Measurements from ENCODE around the gene ACOX2. TPM values are rescaled to one million over a fixed set of nuclear protein-coding genes. Genes with fewer than 3 reads are reported as not detected.

Gene ACOX2
- total RNA-seq, 1 experiment from 2014 or later, result 3.0 TPM

GRCh38 chr3:58524326-58524888 is 12.6 kb downstream of the ACOX2 start:
- DNase-seq (ENCODE audit: low read depth, low spot score), result no peak
- in situ Hi-C loops (cut with HindIII; ENCODE audit: low pct_unique_long_range_greater_than_20kb, low sequenced_read_pairs), result no loop called here

- in situ Hi-C loops (cut with HindIII; ENCODE audit: low pct_unique_long_range_greater_than_20kb, low sequenced_read_pairs), result no loop called here
- no peak for DNase-seq (ENCODE audit: low read depth, low spot score)
Observed at GRCh38 chr3:58522759-58523425, 14.1 kb downstream of the ACOX2 start.

- peak; percentile 64 for DNase-seq (ENCODE audit: low read depth, low spot score)
- in situ Hi-C loops (cut with HindIII; ENCODE audit: low pct_unique_long_range_greater_than_20kb, low sequenced_read_pairs), result no loop called here
Observed at GRCh38 chr3:58521917-58522631, 14.9 kb downstream of the ACOX2 start.

GRCh38 chr3:58521336-58521670 is 15.7 kb downstream of the ACOX2 start:
- DNase-seq (ENCODE audit: low read depth, low spot score), result no peak
- in situ Hi-C loops (cut with HindIII; ENCODE audit: low pct_unique_long_range_greater_than_20kb, low sequenced_read_pairs), result no loop called here

- in situ Hi-C loops (cut with HindIII; ENCODE audit: low pct_unique_long_range_greater_than_20kb, low sequenced_read_pairs), result no loop called here
- peak; percentile 41 for DNase-seq (ENCODE audit: low read depth, low spot score)
Observed at GRCh38 chr3:58520403-58521335, 16.3 kb downstream of the ACOX2 start.

- in situ Hi-C loops (cut with HindIII; ENCODE audit: low pct_unique_long_range_greater_than_20kb, low sequenced_read_pairs), result no loop called here
- no peak for DNase-seq (ENCODE audit: low read depth, low spot score)
Observed at GRCh38 chr3:58519668-58520402, 17.2 kb downstream of the ACOX2 start.

GRCh38 chr3:58518291-58518789 is 18.6 kb downstream of the ACOX2 start:
- in situ Hi-C loops (cut with HindIII; ENCODE audit: low pct_unique_long_range_greater_than_20kb, low sequenced_read_pairs), result no loop called here
- no peak for DNase-seq (ENCODE audit: low read depth, low spot score)

GRCh38 chr3:58514405-58514804 is 22.6 kb downstream of the ACOX2 start:
- in situ Hi-C loops (cut with HindIII; ENCODE audit: low pct_unique_long_range_greater_than_20kb, low sequenced_read_pairs), result no loop called here
- DNase-seq (ENCODE audit: low read depth, low spot score), result no peak

GRCh38 chr3:58508437-58508836 is 28.6 kb downstream of the ACOX2 start:
- in situ Hi-C loops (cut with HindIII; ENCODE audit: low pct_unique_long_range_greater_than_20kb, low sequenced_read_pairs), result no loop called here
- DNase-seq (ENCODE audit: low read depth, low spot score), result no peak

GRCh38 chr3:58507356-58508078 is 29.5 kb downstream of the ACOX2 start:
- in situ Hi-C loops (cut with HindIII; ENCODE audit: low pct_unique_long_range_greater_than_20kb, low sequenced_read_pairs), result no loop called here
- DNase-seq (ENCODE audit: low read depth, low spot score), result no peak

GRCh38 chr3:58502872-58503271 is 34.1 kb downstream of the ACOX2 start:
- in situ Hi-C loops (cut with HindIII; ENCODE audit: low pct_unique_long_range_greater_than_20kb, low sequenced_read_pairs), result no loop called here

GRCh38 chr3:58497097-58497496 is 39.9 kb downstream of the ACOX2 start:
- in situ Hi-C loops (cut with HindIII; ENCODE audit: low pct_unique_long_range_greater_than_20kb, low sequenced_read_pairs), result no loop called here
- peak; percentile 30 for DNase-seq (ENCODE audit: low read depth, low spot score)

More at GRCh38 chr3:58502872-58503271, 34.1 kb downstream of the ACOX2 start:
- no peak for DNase-seq (ENCODE audit: low read depth, low spot score)

GRCh38 chr3:58496206-58496857 is 40.7 kb downstream of the ACOX2 start:
- DNase-seq (ENCODE audit: low read depth, low spot score), result no peak
- in situ Hi-C loops (cut with HindIII; ENCODE audit: low pct_unique_long_range_greater_than_20kb, low sequenced_read_pairs), result no loop called here

GRCh38 chr3:58495101-58495500 is 41.9 kb downstream of the ACOX2 start:
- in situ Hi-C loops (cut with HindIII; ENCODE audit: low pct_unique_long_range_greater_than_20kb, low sequenced_read_pairs), result no loop called here
- DNase-seq (ENCODE audit: low read depth, low spot score), result no peak

- no peak for DNase-seq (ENCODE audit: low read depth, low spot score)
- in situ Hi-C loops (cut with HindIII; ENCODE audit: low pct_unique_long_range_greater_than_20kb, low sequenced_read_pairs), result no loop called here
Observed at GRCh38 chr3:58494107-58494506, 42.9 kb downstream of the ACOX2 start.

GRCh38 chr3:58492494-58492905 is 44.5 kb downstream of the ACOX2 start:
- DNase-seq (ENCODE audit: low read depth, low spot score), result no peak
- in situ Hi-C loops (cut with HindIII; ENCODE audit: low pct_unique_long_range_greater_than_20kb, low sequenced_read_pairs), result no loop called here

All from SK-MEL-5 (cell line).